Stomach smooth muscle (tissue), 2 donors: Measurements from ENCODE around the gene SCNM1.
"Not testable (repeated sequence)": the region's sequence is repeated elsewhere in the genome, so short reads cannot be mapped to it uniquely, and the experiment has no call there.

Source experiments
- H3K27ac ChIP-seq: one replicate; pipeline ENCODE4 v1.7.0; 2013; ENCODE audit warnings: mild to moderate bottlenecking, low read length, inconsistent platforms
- H3K27me3 ChIP-seq, 2 donors: one replicate each; pipeline ENCODE4 v1.7.0; 2013; ENCODE audit warnings: low read length in 2 of 2; ENCODE audit not compliant: insufficient read depth in 2 of 2, control insufficient read depth in 1 of 2
- H3K36me3 ChIP-seq, 2 donors: one replicate each; pipeline ENCODE4 v1.7.0; 2013; ENCODE audit warnings: low read length in 2 of 2; ENCODE audit not compliant: control insufficient read depth in 2 of 2, insufficient read depth in 2 of 2
- H3K4me1 ChIP-seq: one replicate; pipeline ENCODE4 v1.7.0; 2013; ENCODE audit warnings: low read length; ENCODE audit not compliant: control insufficient read depth, insufficient read depth
- H3K4me3 ChIP-seq, 2 donors: one replicate each; pipeline ENCODE4 v1.7.0; 2013; ENCODE audit warnings: low read length in 2 of 2
- H3K9ac ChIP-seq, 2 donors: one replicate each; pipeline ENCODE4 v1.7.0; 2013; ENCODE audit warnings: low read length in 2 of 2, mild to moderate bottlenecking in 1 of 2
- H3K9me3 ChIP-seq, 2 donors: one replicate each; pipeline ENCODE4 v1.7.0; 2013; ENCODE audit warnings: low read length in 2 of 2; ENCODE audit not compliant: control insufficient read depth in 2 of 2
- donor health status: healthy.
- donor health status: Pancreatic carcinoma.

Gene SCNM1

GRCh38 chr1:151171190-151171589, 5.2 kb downstream of the SCNM1 start:
- Histone ChIP-seq H3K4me3 (no peak overlapping the region), H3K27ac (no peak overlapping the region), H3K9me3 (no peaks in the 10 kb centered on the region), H3K27me3 (no peaks in the 10 kb centered on the region), H3K9ac (no peak overlapping the region), H3K36me3 (peaks cover 22 to 28% of the 10 kb centered on the region in 2 donors), H3K4me1 (peaks cover 14% of the 10 kb centered on the region)

DNA sequence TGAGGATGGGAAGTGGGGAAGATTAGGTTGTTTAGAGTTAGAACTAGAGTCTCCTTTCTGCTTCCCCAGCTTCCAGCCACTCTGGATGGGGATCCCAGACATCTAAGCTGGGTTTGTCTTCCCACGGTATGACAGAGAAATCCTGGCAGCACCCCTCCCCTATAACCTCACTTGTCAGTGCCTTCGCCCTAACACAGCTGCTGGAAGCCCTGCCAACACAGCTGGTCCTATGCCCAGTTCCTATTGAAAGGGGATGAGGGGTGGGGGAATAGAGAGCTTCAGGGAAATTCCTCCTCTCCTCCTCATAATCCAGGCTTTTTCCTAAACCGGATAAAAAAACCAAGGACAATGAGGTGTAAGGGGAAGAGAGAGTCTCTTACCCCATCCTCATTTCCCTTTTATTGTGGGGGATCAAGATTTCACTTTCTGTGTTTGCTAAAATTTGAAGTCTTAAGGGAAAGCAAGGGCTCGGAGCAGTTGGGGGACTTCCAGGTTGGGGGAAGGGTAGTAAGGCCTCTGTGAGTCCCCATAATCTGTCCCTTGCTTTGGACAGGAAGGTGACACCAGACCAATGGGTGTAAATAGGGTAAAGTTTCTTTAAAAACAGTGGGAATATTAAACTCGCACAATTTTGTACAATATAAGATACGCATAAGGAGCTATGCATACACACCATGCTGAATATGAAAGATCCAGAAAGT, 9.2 kb downstream of the SCNM1 start:
- peaks cover 28 to 41% of the 10 kb centered on the region in 2 donors for H3K36me3 ChIP-seq
- H3K27me3 ChIP-seq, result no peaks in the 10 kb centered on the region
- peak overlapping the region in 1 of 2 donors; percentile 38 for H3K9ac ChIP-seq
- peaks cover 2% of the 10 kb centered on the region for H3K4me1 ChIP-seq
- no peak overlapping the region for H3K27ac ChIP-seq
- H3K9me3 ChIP-seq, result no peaks in the 10 kb centered on the region
- H3K4me3 ChIP-seq, result no peak overlapping the region

- no peaks in the 10 kb centered on the region for H3K9me3 ChIP-seq
- no peak within 1 kb of the TSS for H3K4me3 ChIP-seq
- peak within 1 kb of the TSS in 1 of 2 donors; percentile 38 for H3K9ac ChIP-seq
- no peak within 1 kb of the TSS for H3K27ac ChIP-seq
- H3K36me3 ChIP-seq, result peaks cover 32 to 44% of the 10 kb centered on the region in 2 donors
- H3K27me3 ChIP-seq, result no peaks in the 10 kb centered on the region
- H3K4me1 ChIP-seq, result peaks cover 2% of the 10 kb centered on the region
These were observed 9.9 kb downstream of the SCNM1 start, which contains the start of gene TMOD4 for GRCh38 chr1:151175863-151176262. TMOD4 (minus strand) TSS chr1:151175981; CDS start chr1:151174875, 1,106 bp downstream.

DNA sequence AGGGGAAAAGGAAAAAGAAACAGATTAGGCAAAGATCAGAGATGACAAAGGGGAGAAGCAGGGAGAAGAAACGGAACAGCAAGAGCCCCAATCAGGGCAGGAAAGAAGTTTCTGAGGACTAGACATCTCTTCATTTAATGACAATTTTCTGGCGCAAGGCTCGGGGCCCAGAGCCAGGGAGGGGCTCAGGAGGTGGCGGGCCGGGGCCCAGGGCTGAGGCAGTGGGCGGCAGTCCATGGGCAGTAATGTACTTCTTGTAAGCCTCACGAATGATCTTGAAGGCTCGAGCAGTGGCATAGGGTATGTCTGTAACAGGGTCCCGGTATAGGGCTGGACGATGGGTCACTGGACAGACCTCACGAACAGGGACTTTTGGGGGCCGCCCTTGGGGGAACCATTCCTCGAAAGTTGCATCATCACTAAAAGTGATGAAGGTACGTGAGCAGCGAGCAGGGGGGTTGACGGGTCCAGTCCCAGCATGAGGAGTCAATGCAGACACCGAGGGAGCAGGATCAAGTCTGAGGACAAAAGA, 10.6 kb downstream of the SCNM1 start:
- Histone ChIP-seq H3K4me1 (peaks cover 2% of the 10 kb centered on the region), H3K4me3 (no peak overlapping the region), H3K27me3 (no peaks in the 10 kb centered on the region), H3K9me3 (no peaks in the 10 kb centered on the region), H3K36me3 (peaks cover 39 to 48% of the 10 kb centered on the region in 2 donors), H3K9ac (no peak overlapping the region), H3K27ac (no peak overlapping the region)

- Histone ChIP-seq H3K27me3 (no peaks in the 10 kb centered on the region), H3K9ac (no peak overlapping the region), H3K9me3 (no peaks in the 10 kb centered on the region), H3K4me3 (no peak overlapping the region), H3K4me1 (peaks cover 11% of the 10 kb centered on the region), H3K36me3 (peaks cover 38 to 39% of the 10 kb centered on the region in 2 donors), H3K27ac (no peak overlapping the region)
These were observed 18.3 kb downstream of the SCNM1 start for GRCh38 chr1:151184211-151184610.

DNA sequence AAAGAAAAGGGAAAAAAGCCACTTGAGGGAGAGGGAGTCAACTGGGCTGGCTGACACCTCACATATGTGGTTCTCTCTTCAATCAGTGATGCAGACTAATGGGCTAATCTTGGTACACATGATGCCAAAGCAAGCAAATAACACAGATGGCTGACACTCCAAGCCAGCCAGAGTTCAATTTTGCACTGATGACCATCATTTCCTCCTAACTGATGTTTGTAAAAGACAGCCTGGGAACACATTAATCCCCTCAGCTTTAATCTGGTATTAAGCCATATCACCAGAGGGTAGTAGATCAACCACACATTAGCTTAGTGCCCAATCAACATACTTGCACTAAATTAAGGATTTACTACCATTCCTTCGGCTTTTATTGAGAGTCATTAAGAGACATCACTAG, 21.3 kb downstream of the SCNM1 start:
- H3K27ac ChIP-seq, result no peak overlapping the region
- H3K9ac ChIP-seq, result no peak overlapping the region
- peaks cover 23 to 25% of the 10 kb centered on the region in 2 donors for H3K36me3 ChIP-seq
- no peaks in the 10 kb centered on the region for H3K9me3 ChIP-seq
- no peak overlapping the region for H3K4me3 ChIP-seq
- H3K27me3 ChIP-seq, result no peaks in the 10 kb centered on the region
- peaks cover 14% of the 10 kb centered on the region for H3K4me1 ChIP-seq

DNA sequence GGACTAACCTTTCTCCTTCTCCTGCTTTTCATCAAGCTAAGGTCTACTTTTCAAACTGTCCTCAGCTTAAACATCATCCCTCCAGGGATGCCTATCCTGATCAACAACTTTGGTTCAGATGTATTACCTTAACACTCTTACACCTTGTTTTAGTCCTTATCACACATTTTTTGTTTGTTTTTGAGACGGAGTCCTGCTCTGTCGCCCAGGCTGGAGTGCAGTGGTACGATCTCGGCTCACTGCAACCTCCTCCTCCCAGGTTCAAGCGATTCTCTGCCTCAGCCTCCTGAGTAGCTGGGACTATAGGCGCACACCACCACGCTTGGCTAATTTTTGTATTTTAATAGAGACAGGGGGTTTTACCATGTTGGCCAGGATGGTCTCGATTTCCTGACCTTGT, 22.7 kb downstream of the SCNM1 start:
- H3K36me3 ChIP-seq, result peaks cover 13% of the 10 kb centered on the region in 2 donors
- H3K4me1 ChIP-seq, result peaks cover 14% of the 10 kb centered on the region
- H3K9me3 ChIP-seq, H3K27ac ChIP-seq, H3K27me3 ChIP-seq: not testable (repeated sequence)
- H3K4me3 ChIP-seq, result peak overlapping the region; percentile 89 to 93
- H3K9ac ChIP-seq, result peak overlapping the region; percentile 86 to 90

DNA sequence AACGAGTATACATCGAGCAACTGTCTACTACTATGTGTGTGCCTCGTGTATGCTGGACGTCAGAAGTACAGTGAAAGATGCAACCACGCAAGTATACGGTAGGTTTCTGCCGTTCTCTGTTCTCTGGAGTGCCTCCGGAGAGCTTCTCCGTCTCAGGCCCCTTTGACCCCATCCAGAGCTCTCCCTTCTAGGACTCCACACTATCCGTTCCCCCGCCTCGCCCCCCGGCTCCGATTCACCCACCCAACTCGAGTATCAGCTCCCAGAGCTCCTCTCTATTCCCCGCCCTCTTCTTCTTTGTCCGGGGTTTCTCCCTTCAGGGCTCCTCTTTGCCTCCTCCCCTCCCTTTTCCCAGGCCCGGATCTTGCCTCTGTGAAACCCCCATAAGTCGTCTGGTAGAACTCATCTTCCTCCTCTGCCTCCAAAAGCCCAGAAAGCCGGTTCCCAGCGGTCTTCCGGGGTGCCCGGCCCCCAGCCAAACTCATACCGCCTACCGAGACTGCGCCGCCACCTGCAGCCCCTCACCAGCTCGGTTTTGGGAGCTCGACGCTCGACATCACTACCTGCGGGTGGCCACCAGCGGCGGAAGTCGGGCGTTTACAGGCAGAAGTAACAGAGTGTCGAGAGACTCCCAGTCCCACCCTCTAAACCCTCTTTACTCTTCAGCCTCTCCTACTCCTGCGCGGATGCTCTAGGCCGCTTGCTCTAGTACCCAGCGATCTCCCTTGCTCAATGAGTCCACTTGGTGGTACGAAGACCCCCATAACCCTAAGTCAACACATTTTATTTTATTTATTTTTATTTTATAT, 23.9 kb downstream of the SCNM1 start, which contains the start of gene VPS72:
Gene VPS72 (minus strand): TSS at position 561 of the 809 bp plus-strand sequence. CDS start 76 bp downstream, at position 485.
- Histone ChIP-seq H3K4me3 (peak within 1 kb of the TSS; percentile 89 to 93), H3K27me3 (no peaks in the 10 kb centered on the region), H3K36me3 (peaks cover 7 to 8% of the 10 kb centered on the region in 2 donors), H3K27ac (peak within 1 kb of the TSS; percentile 76), H3K4me1 (peaks cover 14% of the 10 kb centered on the region), H3K9ac (peak within 1 kb of the TSS; percentile 86 to 90), H3K9me3 (no peaks in the 10 kb centered on the region)

- H3K4me3 ChIP-seq, result no peak overlapping the region
- H3K9me3 ChIP-seq, result no peaks in the 10 kb centered on the region
- H3K27ac ChIP-seq, result no peak overlapping the region
- no peaks in the 10 kb centered on the region for H3K36me3 ChIP-seq
- no peak overlapping the region for H3K9ac ChIP-seq
- no peaks in the 10 kb centered on the region for H3K27me3 ChIP-seq
- H3K4me1 ChIP-seq, result peaks cover 16% of the 10 kb centered on the region
These were observed 26.1 kb downstream of the SCNM1 start for GRCh38 chr1:151192047-151192446.

DNA sequence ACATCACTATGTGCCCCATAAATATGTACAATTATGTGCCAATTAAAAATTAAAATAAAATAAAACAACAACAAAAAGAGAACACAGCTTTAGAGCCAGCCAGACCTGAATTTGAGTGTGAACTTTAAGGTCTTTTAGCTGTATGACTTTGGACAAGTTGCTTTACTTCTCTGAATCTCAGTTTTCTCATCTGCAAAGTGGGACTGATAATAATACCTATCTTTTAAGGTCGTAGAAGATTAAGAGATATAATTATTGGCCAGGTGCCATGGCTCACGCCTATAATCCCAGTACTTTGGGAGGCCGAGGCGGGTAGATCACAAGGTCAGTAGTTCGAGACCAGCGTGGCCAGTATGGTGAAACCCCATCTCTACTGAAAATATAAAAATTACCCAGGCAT, 27.4 kb downstream of the SCNM1 start:
- Histone ChIP-seq H3K9me3 (no peaks in the 10 kb centered on the region), H3K36me3 (no peaks in the 10 kb centered on the region), H3K9ac (no peak overlapping the region), H3K4me3 (no peak overlapping the region), H3K4me1 (peaks cover 19% of the 10 kb centered on the region), H3K27me3 (no peaks in the 10 kb centered on the region), H3K27ac (no peak overlapping the region)
